ENCODE results near the gene SRGAP3.

Gene SRGAP3

DNA sequence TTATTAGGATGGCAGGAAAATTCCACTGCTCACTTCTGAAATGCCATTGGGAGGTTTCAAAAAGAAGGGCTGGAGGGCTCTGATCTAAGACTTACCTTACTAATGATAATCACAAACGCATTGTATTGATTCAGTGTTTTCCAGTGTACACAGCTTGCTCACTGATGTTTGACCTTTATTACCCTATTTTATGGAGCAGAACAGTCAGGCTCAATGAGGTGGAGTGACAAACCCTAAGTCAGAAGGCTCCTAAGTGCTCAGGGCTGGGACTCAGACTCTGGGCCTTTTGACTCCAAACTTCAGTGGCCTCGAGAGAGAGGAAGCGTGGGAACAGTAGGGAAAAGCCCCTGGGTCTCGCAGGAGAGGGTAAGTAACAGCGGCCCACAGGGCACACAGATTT is 265.9 kb downstream of the SRGAP3 start:
- H3K9me3 ChIP-seq (ENCODE audit: control insufficient read depth, insufficient read depth, low read depth, low read length) = no peaks in the 10 kb centered on the region; the same call in 1 of the 2 replicates
- H3K27ac ChIP-seq (ENCODE audit: extremely low read depth, low read depth, low read length) = no peak overlapping the region
- no peak overlapping the region for H3K4me3 ChIP-seq (ENCODE audit: low read depth, low read length)
- ChIA-PET CTCF (interaction anchor here (1.3 kb wide), 1 partner anchor 12 kb away, joined by 3 read pairs; no protein-coding TSS in a partner anchor), POLR2A (no interaction called here)
- no peaks in the 10 kb centered on the region for H3K36me3 ChIP-seq (ENCODE audit: control insufficient read depth in 2 of 2, insufficient read depth in 1 of 2, low read length in 2 of 2)
- H3K4me1 ChIP-seq (ENCODE audit: control insufficient read depth, insufficient read depth, low read length) = no peaks in the 10 kb centered on the region
- TF ChIP-seq MEIS1 (CRISPR knock-in tag; IDR thresholded peaks at IDR 0.05; ENCODE audit: borderline replicate concordance) = no peak
- no peak for TF ChIP-seq ZNF37A (tag by site-specific recombination; IDR thresholded peaks at IDR 0.05)
- no peak for TF ChIP-seq ZNF510 (tag by site-specific recombination; IDR thresholded peaks at IDR 0.05; ENCODE audit: insufficient replicate concordance)
- TF ChIP-seq, protein P1, sequence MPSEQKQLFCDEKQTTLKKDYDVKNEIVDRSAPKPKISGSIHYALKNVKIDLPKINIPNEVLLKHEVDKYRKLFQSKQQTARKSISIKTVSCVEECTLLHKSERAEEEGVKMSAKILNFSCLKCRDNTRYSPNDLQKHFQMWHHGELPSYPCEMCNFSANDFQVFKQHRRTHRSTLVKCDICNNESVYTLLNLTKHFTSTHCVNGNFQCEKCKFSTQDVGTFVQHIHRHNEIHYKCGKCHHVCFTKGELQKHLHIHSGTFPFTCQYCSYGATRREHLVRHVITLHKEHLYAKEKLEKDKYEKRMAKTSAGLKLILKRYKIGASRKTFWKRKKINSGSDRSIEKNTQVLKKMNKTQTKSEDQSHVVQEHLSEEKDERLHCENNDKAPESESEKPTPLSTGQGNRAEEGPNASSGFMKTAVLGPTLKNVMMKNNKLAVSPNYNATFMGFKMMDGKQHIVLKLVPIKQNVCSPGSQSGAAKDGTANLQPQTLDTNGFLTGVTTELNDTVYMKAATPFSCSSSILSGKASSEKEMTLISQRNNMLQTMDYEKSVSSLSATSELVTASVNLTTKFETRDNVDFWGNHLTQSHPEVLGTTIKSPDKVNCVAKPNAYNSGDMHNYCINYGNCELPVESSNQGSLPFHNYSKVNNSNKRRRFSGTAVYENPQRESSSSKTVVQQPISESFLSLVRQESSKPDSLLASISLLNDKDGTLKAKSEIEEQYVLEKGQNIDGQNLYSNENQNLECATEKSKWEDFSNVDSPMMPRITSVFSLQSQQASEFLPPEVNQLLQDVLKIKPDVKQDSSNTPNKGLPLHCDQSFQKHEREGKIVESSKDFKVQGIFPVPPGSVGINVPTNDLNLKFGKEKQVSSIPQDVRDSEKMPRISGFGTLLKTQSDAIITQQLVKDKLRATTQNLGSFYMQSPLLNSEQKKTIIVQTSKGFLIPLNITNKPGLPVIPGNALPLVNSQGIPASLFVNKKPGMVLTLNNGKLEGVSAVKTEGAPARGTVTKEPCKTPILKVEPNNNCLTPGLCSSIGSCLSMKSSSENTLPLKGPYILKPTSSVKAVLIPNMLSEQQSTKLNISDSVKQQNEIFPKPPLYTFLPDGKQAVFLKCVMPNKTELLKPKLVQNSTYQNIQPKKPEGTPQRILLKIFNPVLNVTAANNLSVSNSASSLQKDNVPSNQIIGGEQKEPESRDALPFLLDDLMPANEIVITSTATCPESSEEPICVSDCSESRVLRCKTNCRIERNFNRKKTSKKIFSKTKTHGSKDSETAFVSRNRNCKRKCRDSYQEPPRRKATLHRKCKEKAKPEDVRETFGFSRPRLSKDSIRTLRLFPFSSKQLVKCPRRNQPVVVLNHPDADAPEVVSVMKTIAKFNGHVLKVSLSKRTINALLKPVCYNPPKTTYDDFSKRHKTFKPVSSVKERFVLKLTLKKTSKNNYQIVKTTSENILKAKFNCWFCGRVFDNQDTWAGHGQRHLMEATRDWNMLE (tag by site-specific recombination; conservative IDR thresholded peaks at IDR 0.05; ENCODE audit: low read depth) = no peak
- TF ChIP-seq KLF8 (tag by site-specific recombination; IDR thresholded peaks at IDR 0.05) = no peak
- no peak for TF ChIP-seq PBX3 (CRISPR knock-in tag; IDR thresholded peaks at IDR 0.05)
- no peak for TF ChIP-seq ZNF23 (tag by site-specific recombination; IDR thresholded peaks at IDR 0.05; ENCODE audit: borderline replicate concordance)
- no peak for TF ChIP-seq ZNF660 (tag by site-specific recombination; IDR thresholded peaks at IDR 0.05)
- no peak for TF ChIP-seq ZNF629 (tag by site-specific recombination; IDR thresholded peaks at IDR 0.05)
- no peak for TF ChIP-seq ZNF202 (tag by site-specific recombination; IDR thresholded peaks at IDR 0.05; ENCODE audit: borderline replicate concordance)
- TF ChIP-seq ZXDB (tag by site-specific recombination; IDR thresholded peaks at IDR 0.05) = no peak
- TF ChIP-seq REST (tag by site-specific recombination; IDR thresholded peaks at IDR 0.05) = no peak
- no peak for TF ChIP-seq PRDM2 (tag by site-specific recombination; IDR thresholded peaks at IDR 0.05; ENCODE audit: borderline replicate concordance)
- TF ChIP-seq, protein P2, sequence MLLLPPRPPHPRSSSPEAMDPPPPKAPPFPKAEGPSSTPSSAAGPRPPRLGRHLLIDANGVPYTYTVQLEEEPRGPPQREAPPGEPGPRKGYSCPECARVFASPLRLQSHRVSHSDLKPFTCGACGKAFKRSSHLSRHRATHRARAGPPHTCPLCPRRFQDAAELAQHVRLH (tag by site-specific recombination; IDR thresholded peaks at IDR 0.05) = no peak
- TF ChIP-seq, protein P3, sequence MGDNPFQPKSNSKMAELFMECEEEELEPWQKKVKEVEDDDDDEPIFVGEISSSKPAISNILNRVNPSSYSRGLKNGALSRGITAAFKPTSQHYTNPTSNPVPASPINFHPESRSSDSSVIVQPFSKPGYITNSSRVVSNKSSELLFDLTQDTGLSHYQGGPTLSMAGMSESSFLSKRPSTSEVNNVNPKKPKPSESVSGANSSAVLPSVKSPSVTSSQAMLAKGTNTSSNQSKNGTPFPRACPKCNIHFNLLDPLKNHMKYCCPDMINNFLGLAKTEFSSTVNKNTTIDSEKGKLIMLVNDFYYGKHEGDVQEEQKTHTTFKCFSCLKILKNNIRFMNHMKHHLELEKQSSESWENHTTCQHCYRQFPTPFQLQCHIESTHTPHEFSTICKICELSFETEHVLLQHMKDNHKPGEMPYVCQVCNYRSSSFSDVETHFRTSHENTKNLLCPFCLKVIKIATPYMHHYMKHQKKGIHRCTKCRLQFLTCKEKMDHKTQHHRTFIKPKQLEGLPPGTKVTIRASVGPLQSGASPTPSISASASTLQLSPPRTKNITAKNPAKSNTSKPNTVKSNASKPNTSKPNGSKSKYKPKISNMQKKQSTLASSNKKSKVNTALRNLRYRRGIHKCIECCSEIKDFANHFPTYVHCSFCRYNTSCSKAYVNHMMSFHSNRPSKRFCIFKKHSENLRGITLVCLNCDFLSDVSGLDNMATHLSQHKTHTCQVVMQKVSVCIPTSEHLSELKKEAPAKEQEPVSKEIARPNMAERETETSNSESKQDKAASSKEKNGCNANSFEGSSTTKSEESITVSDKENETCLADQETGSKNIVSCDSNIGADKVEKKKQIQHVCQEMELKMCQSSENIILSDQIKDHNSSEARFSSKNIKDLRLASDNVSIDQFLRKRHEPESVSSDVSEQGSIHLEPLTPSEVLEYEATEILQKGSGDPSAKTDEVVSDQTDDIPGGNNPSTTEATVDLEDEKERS (tag by site-specific recombination; IDR thresholded peaks at IDR 0.05) = no peak
- TF ChIP-seq EGR2 (tag by site-specific recombination; IDR thresholded peaks at IDR 0.05; ENCODE audit: low read depth) = no peak
- TF ChIP-seq ZNF132 (tag by site-specific recombination; IDR thresholded peaks at IDR 0.05; ENCODE audit: borderline replicate concordance) = no peak
